ENCODE data around the gene TBC1D10A.

Gene TBC1D10A

GRCh38 chr22:30325724-30326254 is 952 bp downstream of the TBC1D10A start:
- no peak overlapping the region for H3K27ac ChIP-seq
- TF ChIP-seq CTCF (IDR thresholded peaks at IDR 0.05) (no peak), ZFX (IDR thresholded peaks at IDR 0.05; ENCODE audit: borderline replicate concordance) (no peak)

GRCh38 chr22:30325065-30325720 is 1.5 kb downstream of the TBC1D10A start:
- TF ChIP-seq CTCF (IDR thresholded peaks at IDR 0.05) (no peak), ZFX (IDR thresholded peaks at IDR 0.05; ENCODE audit: borderline replicate concordance) (no peak)
- H3K27ac ChIP-seq: no peak overlapping the region

- TF ChIP-seq CTCF (IDR thresholded peaks at IDR 0.05) (no peak), ZFX (IDR thresholded peaks at IDR 0.05; ENCODE audit: borderline replicate concordance) (no peak)
- H3K27ac ChIP-seq: no peak overlapping the region
These were observed 2.6 kb downstream of the TBC1D10A start for GRCh38 chr22:30324014-30324730.

DNA sequence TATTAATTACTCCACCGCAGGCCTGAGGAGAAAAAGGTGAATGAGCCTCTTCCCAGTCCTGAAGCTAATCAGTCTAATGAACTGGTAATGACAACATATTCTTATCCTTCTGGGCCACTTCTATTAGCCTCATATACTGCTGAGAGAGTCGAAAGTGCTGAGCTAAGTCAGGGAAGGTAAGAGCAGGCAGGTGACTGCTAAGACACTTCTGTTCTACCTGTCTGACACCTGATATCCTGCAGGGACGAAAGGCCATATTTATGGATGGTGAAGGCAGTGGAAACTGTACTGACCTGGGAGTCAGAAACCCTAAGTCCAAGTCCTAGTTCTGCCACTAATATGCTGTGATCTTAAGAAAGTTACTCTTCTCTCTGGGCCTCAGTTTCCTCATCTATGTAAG is 3.5 kb downstream of the TBC1D10A start:
- TF ChIP-seq CTCF (IDR thresholded peaks at IDR 0.05): no peak
- TF ChIP-seq ZFX (IDR thresholded peaks at IDR 0.05; ENCODE audit: borderline replicate concordance): no peak

DNA sequence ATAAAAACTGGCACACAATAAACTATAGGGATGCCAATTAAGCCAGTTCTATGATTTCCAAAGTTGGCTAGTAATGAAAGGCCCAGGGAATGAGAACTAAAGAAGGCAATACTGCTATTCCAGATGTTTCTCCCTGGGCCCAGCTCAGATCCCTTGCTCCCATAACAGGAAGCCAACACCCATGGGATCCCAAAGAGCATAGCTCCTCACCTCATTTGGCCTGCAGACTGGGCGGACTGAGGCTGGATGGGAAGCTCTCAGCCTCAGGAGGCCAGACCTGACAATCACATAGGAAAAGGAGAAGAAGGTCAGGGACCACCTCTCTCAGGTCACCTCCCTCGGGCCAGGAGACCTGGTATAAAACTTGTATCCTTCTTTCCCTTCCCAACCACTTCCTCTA is 5.3 kb downstream of the TBC1D10A start:
- H3K27ac ChIP-seq: no peak overlapping the region
- TF ChIP-seq ZFX (IDR thresholded peaks at IDR 0.05; ENCODE audit: borderline replicate concordance) (no peak), CTCF (IDR thresholded peaks at IDR 0.05) (no peak)

More for the DNA sequence above, 3.5 kb downstream of the TBC1D10A start:
- no peak overlapping the region for H3K27ac ChIP-seq

GRCh38 chr22:30320021-30320556 is 6.7 kb downstream of the TBC1D10A start:
- H3K27ac ChIP-seq: no peak overlapping the region
- TF ChIP-seq ZFX (IDR thresholded peaks at IDR 0.05; ENCODE audit: borderline replicate concordance) (no peak), CTCF (IDR thresholded peaks at IDR 0.05) (no peak)

Data from 22Rv1 (cell line).